DND-41 (cell line): Measurements from ENCODE around the gene TRAP1.

Source experiments
- ATAC-seq: fragments of 200-7000 bp; cut with Tn5 transposase; 3 replicates; pipeline ENCODE4 v1.9.1; 2021; ENCODE audit warnings: low read depth; ENCODE audit not compliant: insufficient read depth
- DNase-seq: peaks from one replicate; pipeline ENCODE4 v3.0.0-alpha.2; 2020
- H2AFZ ChIP-seq: 2 replicates; pipeline ENCODE4 v1.6.0; 2012; ENCODE audit warnings: low read depth, low read length
- H3K27ac ChIP-seq: 2 replicates; pipeline ENCODE4 v1.5.1; 2012; ENCODE audit warnings: low read length, inconsistent platforms
- H3K27me3 ChIP-seq: fragments of 200-600 bp; sonication (generic); 2 replicates; pipeline ENCODE4 v1.6.0; 2012; ENCODE audit warnings: low read length, mild to moderate bottlenecking, inconsistent platforms; ENCODE audit not compliant: insufficient read depth, poor library complexity
- H3K36me3 ChIP-seq: 2 replicates; pipeline ENCODE4 v1.5.1; 2012; ENCODE audit warnings: low read length, inconsistent platforms; ENCODE audit not compliant: insufficient read depth
- H3K4me1 ChIP-seq: 2 replicates; pipeline ENCODE4 v1.5.1; 2012; ENCODE audit warnings: mild to moderate bottlenecking, low read length; ENCODE audit not compliant: insufficient read depth
- H3K4me2 ChIP-seq: 2 replicates; pipeline ENCODE4 v1.6.0; 2012; ENCODE audit warnings: mild to moderate bottlenecking, moderate library complexity, low read length, inconsistent platforms; ENCODE audit not compliant: insufficient read depth
- H3K4me3 ChIP-seq, 2 experiments: fragments of 200-600 bp in 1 of 2; shearing (Covaris generic) in 1 of 2; 2 replicates each; pipeline ENCODE4 v1.5.1; 2012 to 2016; ENCODE audit warnings: inconsistent platforms in 2 of 2, low read length in 2 of 2, mild to moderate bottlenecking in 2 of 2, low read depth in 1 of 2, moderate library complexity in 1 of 2
- H3K79me2 ChIP-seq: 2 replicates; pipeline ENCODE4 v1.6.0; 2012; ENCODE audit warnings: low read length, inconsistent platforms; ENCODE audit not compliant: insufficient read depth
- H3K9ac ChIP-seq: 2 replicates; pipeline ENCODE4 v1.6.0; 2012; ENCODE audit warnings: low read depth, mild to moderate bottlenecking, inconsistent platforms, low read length, moderate library complexity
- H3K9me3 ChIP-seq: 2 replicates; pipeline ENCODE4 v1.5.1; 2012; ENCODE audit warnings: low read length, moderate library complexity, mild to moderate bottlenecking, inconsistent platforms; ENCODE audit not compliant: insufficient read depth, severe bottlenecking
- H4K20me1 ChIP-seq: 2 replicates; pipeline ENCODE4 v1.6.0; 2012; ENCODE audit warnings: low read length; ENCODE audit not compliant: insufficient read depth
- EZH2 ChIP-seq: IDR thresholded peaks from 3 replicates; pipeline ENCODE4 v1.6.1; 2012; ENCODE audit warnings: borderline replicate concordance, low read depth, mild to moderate bottlenecking, moderate library complexity, low read length, inconsistent platforms; ENCODE audit not compliant: severe bottlenecking
- TF ChIP-seq, protein P1 (sequence below): IDR thresholded peaks from 2 replicates; pipeline ENCODE4 v1.5.1; 2012; ENCODE audit warnings: borderline replicate concordance, low read length, moderate library complexity, mild to moderate bottlenecking; ENCODE audit not compliant: poor library complexity, severe bottlenecking; ENCODE audit errors: extremely low read depth

Gene TRAP1

DNA sequence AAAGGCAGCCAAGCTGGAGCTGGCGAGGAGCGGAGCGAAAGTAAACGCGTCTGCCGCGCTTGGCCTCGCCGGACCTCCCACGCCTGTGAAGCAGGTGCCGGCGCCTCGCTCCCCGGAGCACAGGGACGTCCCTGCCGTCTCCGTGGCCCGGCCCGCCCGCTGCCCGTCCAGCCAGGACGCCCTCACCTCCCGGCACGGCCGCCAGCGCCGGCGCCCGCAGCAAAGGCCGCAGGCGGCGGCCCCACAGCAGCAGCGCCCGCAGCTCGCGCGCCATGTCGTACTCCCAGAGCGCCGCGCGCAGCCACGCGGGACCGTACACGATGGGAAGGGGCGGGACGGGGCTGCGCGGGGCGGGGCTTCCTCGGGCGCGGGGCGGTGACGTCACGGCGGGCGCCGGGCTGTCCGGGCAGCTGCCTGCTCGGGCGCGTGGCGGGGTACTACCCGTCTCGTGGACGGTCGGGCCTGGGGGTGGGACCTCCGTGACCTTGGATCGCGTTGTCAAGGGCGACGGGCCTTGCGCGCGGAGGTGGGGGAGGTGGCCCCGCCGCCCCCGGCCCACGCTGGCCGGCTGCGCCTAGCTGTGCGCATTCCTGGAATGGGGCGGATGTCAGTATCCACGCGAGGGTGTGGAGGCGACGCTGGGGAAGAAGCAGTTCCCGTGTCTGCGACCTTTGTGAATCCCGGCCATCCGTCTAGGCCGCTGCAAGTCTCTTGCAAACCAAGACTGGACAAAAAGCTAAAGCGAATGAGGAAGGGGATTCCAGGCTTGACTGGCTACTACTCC lies at the start of gene TRAP1:
TRAP1 (minus strand) TSS at position 290 of the 784 bp plus-strand sequence; CDS start at position 274, 16 bp downstream.
- Histone ChIP-seq H3K9ac (peak within 1 kb of the TSS; percentile 72), H3K4me3 (peak within 1 kb of the TSS; percentile 74 to 86), H4K20me1 (peaks cover 24% of the 10 kb centered on the region), H3K27me3 (no peaks in the 10 kb centered on the region), H3K36me3 (peaks cover 9% of the 10 kb centered on the region), H3K27ac (peak within 1 kb of the TSS; percentile 75), H3K79me2 (peaks cover 16% of the 10 kb centered on the region), H3K9me3 (no peaks in the 10 kb centered on the region), H3K4me1 (peaks cover 23% of the 10 kb centered on the region), H2AFZ (peak within 1 kb of the TSS; percentile 96), H3K4me2 (peak within 1 kb of the TSS; percentile 82)
- ATAC-seq (peak; percentile 94), DNase-seq (peak; percentile 88)
- TF ChIP-seq, protein P1, sequence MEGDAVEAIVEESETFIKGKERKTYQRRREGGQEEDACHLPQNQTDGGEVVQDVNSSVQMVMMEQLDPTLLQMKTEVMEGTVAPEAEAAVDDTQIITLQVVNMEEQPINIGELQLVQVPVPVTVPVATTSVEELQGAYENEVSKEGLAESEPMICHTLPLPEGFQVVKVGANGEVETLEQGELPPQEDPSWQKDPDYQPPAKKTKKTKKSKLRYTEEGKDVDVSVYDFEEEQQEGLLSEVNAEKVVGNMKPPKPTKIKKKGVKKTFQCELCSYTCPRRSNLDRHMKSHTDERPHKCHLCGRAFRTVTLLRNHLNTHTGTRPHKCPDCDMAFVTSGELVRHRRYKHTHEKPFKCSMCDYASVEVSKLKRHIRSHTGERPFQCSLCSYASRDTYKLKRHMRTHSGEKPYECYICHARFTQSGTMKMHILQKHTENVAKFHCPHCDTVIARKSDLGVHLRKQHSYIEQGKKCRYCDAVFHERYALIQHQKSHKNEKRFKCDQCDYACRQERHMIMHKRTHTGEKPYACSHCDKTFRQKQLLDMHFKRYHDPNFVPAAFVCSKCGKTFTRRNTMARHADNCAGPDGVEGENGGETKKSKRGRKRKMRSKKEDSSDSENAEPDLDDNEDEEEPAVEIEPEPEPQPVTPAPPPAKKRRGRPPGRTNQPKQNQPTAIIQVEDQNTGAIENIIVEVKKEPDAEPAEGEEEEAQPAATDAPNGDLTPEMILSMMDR = no peak
- TF ChIP-seq EZH2 = no peak

DNA sequence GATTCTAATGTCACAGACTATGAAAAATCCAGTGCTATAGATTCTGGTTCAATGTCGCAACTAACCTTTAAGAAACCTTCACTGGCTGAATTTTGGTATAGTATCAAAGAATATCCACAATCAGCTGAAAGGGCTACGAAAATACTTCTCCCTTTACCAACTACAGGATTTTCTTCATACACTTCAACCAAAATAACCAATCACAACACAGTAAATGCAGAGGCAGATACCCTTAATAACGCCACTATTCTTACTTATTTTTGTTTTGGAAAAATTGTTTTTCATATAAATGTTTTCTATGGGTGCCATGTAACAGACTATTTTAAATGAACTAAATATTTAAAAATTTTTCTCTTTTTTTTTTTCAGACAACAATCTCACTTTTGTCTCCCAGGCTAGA lies 48.9 kb upstream of the TRAP1 start:
- Histone ChIP-seq H3K9me3 (no peaks in the 10 kb centered on the region), H3K9ac (no peak overlapping the region), H3K79me2 (no peaks in the 10 kb centered on the region; the same call in 1 of the 2 replicates), H3K27ac (no peak overlapping the region), H2AFZ (no peak overlapping the region), H3K4me3 (no peak overlapping the region), H4K20me1 (peaks cover 12% of the 10 kb centered on the region), H3K4me2 (no peak overlapping the region), H3K36me3 (peaks cover 87% of the 10 kb centered on the region), H3K27me3 (no peaks in the 10 kb centered on the region), H3K4me1 (no peaks in the 10 kb centered on the region)
- TF ChIP-seq, protein P1 = no peak
- no peak for TF ChIP-seq EZH2
- no peak for DNase-seq
- no peak for ATAC-seq

DNA sequence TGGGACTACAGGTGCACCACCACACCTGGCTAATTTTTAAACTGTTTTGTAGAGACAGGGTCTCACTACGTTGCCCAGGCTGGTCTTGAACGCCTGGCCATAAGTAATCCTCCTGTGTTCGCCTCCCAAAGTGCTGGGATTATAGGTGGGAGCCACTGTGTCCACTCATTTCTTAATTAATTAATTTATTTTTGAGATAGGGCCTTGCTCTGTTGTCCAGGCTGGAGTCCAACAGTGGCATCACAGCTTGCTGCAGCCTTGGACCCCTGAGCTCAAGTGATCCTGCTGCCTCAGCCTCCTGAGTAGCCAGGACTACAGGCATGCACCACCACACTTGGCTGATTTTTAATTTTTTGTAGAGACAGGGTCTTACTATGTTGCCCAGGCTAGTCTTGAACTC lies 47.1 kb upstream of the TRAP1 start:
- Histone ChIP-seq H3K4me1 (no peaks in the 10 kb centered on the region), H3K79me2 (no peaks in the 10 kb centered on the region; the same call in 1 of the 2 replicates), H3K36me3 (peaks cover 84% of the 10 kb centered on the region), H2AFZ (no peak overlapping the region), H4K20me1 (peaks cover 15% of the 10 kb centered on the region), H3K27me3 (no peaks in the 10 kb centered on the region), H3K27ac (no peak overlapping the region), H3K4me2 (no peak overlapping the region), H3K9ac (no peak overlapping the region), H3K4me3 (no peak overlapping the region), H3K9me3 (no peaks in the 10 kb centered on the region)
- ATAC-seq = no peak
- TF ChIP-seq, protein P1 = no peak
- TF ChIP-seq EZH2 = no peak
- DNase-seq = no peak
